Trophoblast cell (in vitro differentiated cells and primary cell): ENCODE data around the gene CCL21.

ENCODE experiments used
- DNase-seq, 2 donors: peaks; one replicate each; pipeline ENCODE4 v3.0.0-alpha.2; 2016
- H2AFZ ChIP-seq: 2 replicates; pipeline ENCODE4 v1.6.1; 2013; ENCODE audit warnings: low read length, moderate library complexity, mild to moderate bottlenecking; ENCODE audit not compliant: insufficient read depth, poor library complexity
- H2AK5ac ChIP-seq: 2 replicates; pipeline ENCODE4 v1.6.1; 2013; ENCODE audit warnings: mild to moderate bottlenecking, low read length
- H2BK120ac ChIP-seq: 2 replicates; pipeline ENCODE4 v1.6.1; 2013; ENCODE audit warnings: low read length, mild to moderate bottlenecking, moderate library complexity; ENCODE audit not compliant: insufficient read depth, poor library complexity
- H2BK12ac ChIP-seq: 2 replicates; pipeline ENCODE4 v1.6.1; 2013; ENCODE audit warnings: mild to moderate bottlenecking, low read length, moderate library complexity
- H2BK5ac ChIP-seq: 2 replicates; pipeline ENCODE4 v1.6.1; 2013; ENCODE audit warnings: low read length, low read depth, moderate library complexity, mild to moderate bottlenecking; ENCODE audit not compliant: poor library complexity
- H3K14ac ChIP-seq: 2 replicates; pipeline ENCODE4 v1.6.1; 2013; ENCODE audit warnings: mild to moderate bottlenecking, low read length
- H3K18ac ChIP-seq: 2 replicates; pipeline ENCODE4 v1.6.1; 2013; ENCODE audit warnings: mild to moderate bottlenecking, low read length
- H3K23ac ChIP-seq: 2 replicates; pipeline ENCODE4 v1.6.1; 2013; ENCODE audit warnings: low read length
- H3K27ac ChIP-seq: 2 replicates; pipeline ENCODE4 v1.5.1; 2013; ENCODE audit warnings: low read depth, mild to moderate bottlenecking, inconsistent platforms, low read length, moderate library complexity
- H3K27me3 ChIP-seq: 2 replicates; pipeline ENCODE4 v1.6.1; 2013; ENCODE audit warnings: inconsistent platforms, mild to moderate bottlenecking, low read length, moderate library complexity; ENCODE audit not compliant: insufficient read depth
- H3K36me3 ChIP-seq, 2 experiments: 1 replicate in 1 of 2; 2 replicates in 1 of 2; pipeline ENCODE4 v1.6.1; 2013; ENCODE audit warnings: low read length in 2 of 2, mild to moderate bottlenecking in 2 of 2, moderate library complexity in 1 of 2; ENCODE audit not compliant: insufficient read depth in 2 of 2, control insufficient read depth in 1 of 2
- H3K4ac ChIP-seq: 2 replicates; pipeline ENCODE4 v1.6.1; 2013; ENCODE audit warnings: low read depth, mild to moderate bottlenecking, low read length, moderate library complexity
- H3K4me1 ChIP-seq, 2 experiments: 1 replicate in 1 of 2; 2 replicates in 1 of 2; pipeline ENCODE4 v1.6.1; 2013; ENCODE audit warnings: low read length in 2 of 2, mild to moderate bottlenecking in 2 of 2, moderate library complexity in 1 of 2; ENCODE audit not compliant: insufficient read depth in 2 of 2, control insufficient read depth in 1 of 2
- H3K4me2 ChIP-seq: 2 replicates; pipeline ENCODE4 v1.6.1; 2013; ENCODE audit warnings: inconsistent platforms, mild to moderate bottlenecking, low read length, moderate library complexity
- H3K4me3 ChIP-seq: 2 replicates; pipeline ENCODE4 v1.5.1; 2013; ENCODE audit warnings: mild to moderate bottlenecking, low read depth, low read length, inconsistent platforms
- H3K79me1 ChIP-seq: one replicate; pipeline ENCODE4 v1.6.1; 2013; ENCODE audit warnings: low read length
- H3K79me2 ChIP-seq: 2 replicates; pipeline ENCODE4 v1.6.1; 2013; ENCODE audit warnings: low read length, mild to moderate bottlenecking; ENCODE audit not compliant: control insufficient read depth, insufficient read depth, poor library complexity
- H3K9ac ChIP-seq: 2 replicates; pipeline ENCODE4 v1.6.1; 2013; ENCODE audit warnings: mild to moderate bottlenecking, low read length
- H3K9me3 ChIP-seq: 2 replicates; pipeline ENCODE4 v1.6.1; 2013; ENCODE audit warnings: low read depth, mild to moderate bottlenecking, control low read depth, inconsistent platforms, low read length; ENCODE audit not compliant: insufficient read depth
- H4K12ac ChIP-seq: 2 replicates; pipeline ENCODE4 v1.6.1; 2013; ENCODE audit warnings: low read depth, mild to moderate bottlenecking, low read length, moderate library complexity
- H4K8ac ChIP-seq: 2 replicates; pipeline ENCODE4 v1.6.1; 2013; ENCODE audit warnings: low read depth, mild to moderate bottlenecking, low read length, moderate library complexity
- H4K91ac ChIP-seq: one replicate; pipeline ENCODE4 v1.6.1; 2013; ENCODE audit warnings: low read depth, mild to moderate bottlenecking, low read length, moderate library complexity
- WGBS: extraction: QIAGEN DNeasy Blood & Tissue Kit; methylation state at CpG from one replicate; pipeline ENCODE4 v1.1.7; 2013; ENCODE audit warnings: missing lambda C conversion rate; ENCODE audit not compliant: insufficient read length, insufficient coverage; ENCODE audit errors: extremely low coverage; 5-methylcytosine and 5-hydroxymethylcytosine counted together

Gene CCL21

DNA sequence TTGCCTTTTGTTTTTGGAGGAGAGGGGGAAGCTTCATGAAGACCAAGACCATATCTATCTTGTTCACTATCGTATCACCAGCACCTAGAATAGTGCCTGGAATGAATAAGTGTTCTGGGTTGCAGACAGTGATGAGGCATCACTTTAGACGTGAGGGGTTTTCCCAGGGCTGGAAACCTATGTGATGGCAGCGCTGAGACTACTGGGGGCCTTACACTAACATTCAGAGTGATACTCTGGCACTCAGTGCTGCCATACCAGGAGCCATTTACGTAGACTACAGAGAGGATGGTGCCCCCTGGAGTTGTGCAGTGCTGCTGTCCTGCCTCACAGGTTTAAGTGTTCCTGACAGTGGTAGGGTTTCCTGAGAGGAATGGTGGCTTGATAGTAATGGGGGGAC, 25.8 kb downstream of the CCL21 start:
- H4K91ac ChIP-seq = no peak overlapping the region
- no peak overlapping the region for H3K27ac ChIP-seq
- no peak overlapping the region for H2BK5ac ChIP-seq

DNA sequence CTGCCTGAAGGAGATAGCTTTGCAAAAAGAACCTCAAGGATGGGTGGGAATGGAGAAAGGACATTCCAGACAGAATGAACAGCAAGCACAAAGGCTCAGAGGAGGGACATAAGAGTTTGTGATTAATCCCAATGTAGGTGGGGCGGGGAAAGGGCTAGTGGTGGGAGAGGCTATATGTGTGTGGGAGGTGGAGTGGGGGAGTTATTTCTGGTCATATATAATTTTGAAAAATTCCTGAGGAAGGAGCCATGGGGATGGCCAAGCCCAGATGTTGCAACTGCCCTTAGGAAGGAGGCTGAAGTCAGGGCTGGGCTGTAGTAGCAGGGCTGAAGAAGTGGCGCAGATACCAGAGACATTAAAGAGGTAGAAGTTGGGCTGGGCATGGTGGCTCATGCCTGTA, 34.1 kb downstream of the CCL21 start:
- no peak overlapping the region for H4K8ac ChIP-seq
- no peak overlapping the region for H2AFZ ChIP-seq
- H3K23ac ChIP-seq = no peak overlapping the region
- no peaks in the 10 kb centered on the region for H3K9me3 ChIP-seq
- H3K27me3 ChIP-seq = no peaks in the 10 kb centered on the region
- no peak overlapping the region for H3K9ac ChIP-seq
- H4K12ac ChIP-seq = no peak overlapping the region
- no peak overlapping the region for H3K27ac ChIP-seq
- no CpG with 5 or more reads among the region's 2 CpGs for WGBS
- peaks cover 4 to 5% of the 10 kb centered on the region in 2 experiments for H3K4me1 ChIP-seq
- no peak overlapping the region for H3K18ac ChIP-seq
- no peak overlapping the region for H2AK5ac ChIP-seq
- no peaks in the 10 kb centered on the region for H3K79me1 ChIP-seq
- H2BK120ac ChIP-seq = no peak overlapping the region
- no peak overlapping the region for H3K4me3 ChIP-seq
- no peak overlapping the region for H3K14ac ChIP-seq
- H4K91ac ChIP-seq = no peak overlapping the region
- H3K4ac ChIP-seq = no peak overlapping the region
- no peak overlapping the region for H2BK12ac ChIP-seq
- no peak overlapping the region for H3K4me2 ChIP-seq
- no peaks in the 10 kb centered on the region for H3K36me3 ChIP-seq
- DNase-seq = no peak
- no peak overlapping the region for H2BK5ac ChIP-seq
- H3K79me2 ChIP-seq = no peaks in the 10 kb centered on the region

More for the DNA sequence above, 25.8 kb downstream of the CCL21 start:
- H3K18ac ChIP-seq = no peak overlapping the region
- no peak overlapping the region for H3K4ac ChIP-seq
- H3K36me3 ChIP-seq = no peaks in the 10 kb centered on the region
- DNase-seq = no peak
- H3K79me1 ChIP-seq = no peaks in the 10 kb centered on the region
- H3K9me3 ChIP-seq = no peaks in the 10 kb centered on the region
- H3K79me2 ChIP-seq = no peaks in the 10 kb centered on the region
- no CpG with 5 or more reads among the region's 4 CpGs for WGBS
- no peak overlapping the region for H3K4me2 ChIP-seq
- no peak overlapping the region for H3K9ac ChIP-seq
- H3K14ac ChIP-seq = no peak overlapping the region
- no peak overlapping the region for H4K12ac ChIP-seq
- H2BK120ac ChIP-seq = no peak overlapping the region
- H2BK12ac ChIP-seq = no peak overlapping the region
- H3K23ac ChIP-seq = no peak overlapping the region
- no peak overlapping the region for H3K4me3 ChIP-seq
- no peaks in the 10 kb centered on the region for H3K27me3 ChIP-seq
- H2AFZ ChIP-seq = no peak overlapping the region
- no peak overlapping the region for H4K8ac ChIP-seq
- H3K4me1 ChIP-seq = peaks cover 2 to 4% of the 10 kb centered on the region in 2 experiments
- H2AK5ac ChIP-seq = no peak overlapping the region

DNA sequence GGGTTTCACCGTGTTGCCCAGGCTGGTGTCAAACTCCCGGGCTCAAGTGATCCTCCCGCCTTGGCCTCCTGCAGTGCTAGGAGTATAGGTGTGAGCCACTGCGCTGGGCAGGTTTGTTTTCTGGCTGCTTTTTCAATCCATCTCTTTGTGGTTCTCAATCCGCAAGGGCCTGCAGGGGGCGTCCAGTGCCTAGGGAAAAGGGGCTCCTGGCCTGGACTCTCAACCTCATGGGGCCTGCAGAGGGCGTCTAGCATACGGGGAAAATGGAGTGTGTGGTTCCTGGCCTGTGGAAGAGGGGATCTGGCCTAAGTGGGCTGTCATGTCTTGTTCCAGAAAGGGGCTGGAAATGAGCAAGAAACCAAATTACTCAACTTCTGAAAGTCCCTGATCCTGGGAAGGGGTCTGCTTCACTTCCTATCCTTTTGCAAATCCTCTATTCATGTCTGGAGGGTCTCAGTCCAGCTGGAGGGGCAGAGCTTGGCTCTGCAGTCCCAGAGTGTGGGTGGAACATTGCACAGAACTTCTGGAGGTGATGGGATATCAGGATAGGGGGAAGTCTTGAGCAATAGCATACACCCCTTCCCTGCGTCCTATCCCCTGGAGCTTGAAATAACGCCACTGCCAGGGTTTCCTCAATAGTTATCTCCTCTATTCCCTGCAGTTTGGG, 34.8 kb downstream of the CCL21 start:
- Histone ChIP-seq H2BK5ac (no peak overlapping the region), H4K12ac (no peak overlapping the region), H3K4me2 (no peak overlapping the region), H2BK12ac (no peak overlapping the region), H4K8ac (no peak overlapping the region), H3K79me1 (no peaks in the 10 kb centered on the region), H3K27me3 (no peaks in the 10 kb centered on the region), H3K23ac (no peak overlapping the region), H3K4ac (no peak overlapping the region), H3K18ac (no peak overlapping the region), H3K14ac (no peak overlapping the region), H3K36me3 (no peaks in the 10 kb centered on the region), H2BK120ac (no peak overlapping the region), H3K79me2 (no peaks in the 10 kb centered on the region), H4K91ac (no peak overlapping the region), H2AK5ac (no peak overlapping the region), H3K9me3 (no peaks in the 10 kb centered on the region), H3K4me3 (no peak overlapping the region), H3K4me1 (peaks cover 9% of the 10 kb centered on the region in 2 experiments), H3K9ac (no peak overlapping the region), H3K27ac (no peak overlapping the region), H2AFZ (no peak overlapping the region)
- no CpG with 5 or more reads among the region's 10 CpGs for WGBS
- DNase-seq = peak; percentile 64 to 79

DNA sequence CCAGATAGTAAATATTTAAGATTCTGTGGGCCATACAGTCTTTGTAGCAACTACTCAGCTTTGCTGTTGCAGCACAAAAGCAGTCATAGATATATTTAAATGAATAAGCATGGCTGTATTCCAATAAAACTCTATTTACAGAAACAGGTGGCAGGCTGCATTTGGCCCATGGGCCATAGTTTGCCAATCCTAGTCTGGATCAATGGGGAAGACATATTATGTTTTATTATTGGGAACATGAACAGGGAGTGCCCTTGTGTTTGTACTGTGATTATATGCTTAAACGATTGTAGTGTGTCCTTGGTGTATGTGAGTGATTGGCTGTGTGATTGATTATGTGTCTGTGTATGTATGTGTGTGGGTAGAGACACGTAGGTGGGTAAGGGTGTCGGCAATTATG, 35.5 kb downstream of the CCL21 start:
- H3K9ac ChIP-seq = no peak overlapping the region
- no peaks in the 10 kb centered on the region for H3K9me3 ChIP-seq
- no peak overlapping the region for H2AK5ac ChIP-seq
- H3K79me1 ChIP-seq = no peaks in the 10 kb centered on the region
- no peak overlapping the region for H3K18ac ChIP-seq
- H4K12ac ChIP-seq = no peak overlapping the region
- no peak overlapping the region for H3K4me2 ChIP-seq
- H3K79me2 ChIP-seq = no peaks in the 10 kb centered on the region
- H4K8ac ChIP-seq = no peak overlapping the region
- H3K4me3 ChIP-seq = no peak overlapping the region
- no peak overlapping the region for H2AFZ ChIP-seq
- H2BK12ac ChIP-seq = no peak overlapping the region
- no peak overlapping the region for H2BK120ac ChIP-seq
- no peak overlapping the region for H3K23ac ChIP-seq
- H3K36me3 ChIP-seq = peaks cover under 1% of the 10 kb centered on the region in 2 experiments
- H3K4ac ChIP-seq = no peak overlapping the region
- no peaks in the 10 kb centered on the region for H3K27me3 ChIP-seq
- 67% methylated on average over 1 of the region's 3 CpGs for WGBS
- no peak overlapping the region for H3K14ac ChIP-seq
- peaks cover 9% of the 10 kb centered on the region in 2 experiments for H3K4me1 ChIP-seq
- no peak overlapping the region for H2BK5ac ChIP-seq
- no peak overlapping the region for H3K27ac ChIP-seq
- no peak overlapping the region for H4K91ac ChIP-seq
- DNase-seq = no peak
